VCaP (cell line): ENCODE measurements around the gene PAX6.

Source experiments
- H3K27ac ChIP-seq: fragments of 450-650 bp; 2 replicates; pipeline ENCODE4 v1.5.1; 2017
- CTCF ChIP-seq: fragments of 450-650 bp; conservative IDR thresholded peaks from 2 replicates; pipeline ENCODE4 v1.5.1; 2017; ENCODE audit warnings: mild to moderate bottlenecking, moderate library complexity

Gene PAX6

GRCh38 chr11:31798057-31798553 is 13.0 kb downstream of the PAX6 start:
- H3K27ac ChIP-seq, result no peak overlapping the region

DNA sequence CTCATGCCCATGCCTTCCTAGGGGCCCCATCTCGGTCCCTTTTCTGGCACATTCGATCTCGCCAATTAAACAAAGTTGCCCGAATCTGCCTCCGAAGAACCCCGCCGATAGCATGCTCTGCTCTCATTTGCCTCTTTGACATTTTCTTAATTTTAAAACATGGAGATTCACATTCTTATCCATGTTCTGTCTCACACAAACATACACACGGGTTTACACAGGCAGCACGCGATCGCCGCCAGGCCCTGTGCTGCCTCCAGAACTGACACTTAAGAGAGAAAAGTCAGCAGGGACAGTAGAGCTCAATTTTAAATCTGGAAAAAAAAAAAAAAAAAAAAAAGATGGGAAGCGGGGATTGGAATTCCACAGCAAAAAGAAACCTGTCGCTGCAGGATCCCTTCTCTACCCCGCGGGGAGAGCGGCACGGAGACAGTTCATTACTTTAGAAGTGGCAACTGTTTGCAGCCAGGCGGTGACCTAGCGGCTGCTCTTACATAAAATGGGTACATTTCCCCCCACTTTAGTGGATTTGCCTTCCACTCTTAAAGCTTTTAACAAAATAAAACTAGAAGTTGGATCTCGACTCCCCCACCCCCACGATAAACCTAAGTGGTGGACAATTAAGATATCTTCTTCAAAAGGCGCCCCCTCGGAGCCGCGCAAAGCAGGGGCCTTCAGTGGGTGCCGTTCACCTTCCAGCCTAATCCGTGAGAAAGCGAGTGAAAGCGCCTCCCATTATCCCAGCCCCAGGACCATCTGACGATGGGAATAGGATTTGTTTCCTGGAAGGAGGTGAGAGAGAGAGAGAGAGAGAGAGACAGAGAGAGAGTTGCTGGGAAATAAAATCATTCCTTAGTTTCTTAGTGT is 13.7 kb downstream of the PAX6 start:
- H3K27ac ChIP-seq, result no peak overlapping the region
- TF ChIP-seq CTCF, result no peak

More at GRCh38 chr11:31798057-31798553, 13.0 kb downstream of the PAX6 start:
- TF ChIP-seq CTCF, result no peak

- TF ChIP-seq CTCF, result no peak
- no peak overlapping the region for H3K27ac ChIP-seq
Observed at GRCh38 chr11:31796499-31797189, 14.5 kb downstream of the PAX6 start.

DNA sequence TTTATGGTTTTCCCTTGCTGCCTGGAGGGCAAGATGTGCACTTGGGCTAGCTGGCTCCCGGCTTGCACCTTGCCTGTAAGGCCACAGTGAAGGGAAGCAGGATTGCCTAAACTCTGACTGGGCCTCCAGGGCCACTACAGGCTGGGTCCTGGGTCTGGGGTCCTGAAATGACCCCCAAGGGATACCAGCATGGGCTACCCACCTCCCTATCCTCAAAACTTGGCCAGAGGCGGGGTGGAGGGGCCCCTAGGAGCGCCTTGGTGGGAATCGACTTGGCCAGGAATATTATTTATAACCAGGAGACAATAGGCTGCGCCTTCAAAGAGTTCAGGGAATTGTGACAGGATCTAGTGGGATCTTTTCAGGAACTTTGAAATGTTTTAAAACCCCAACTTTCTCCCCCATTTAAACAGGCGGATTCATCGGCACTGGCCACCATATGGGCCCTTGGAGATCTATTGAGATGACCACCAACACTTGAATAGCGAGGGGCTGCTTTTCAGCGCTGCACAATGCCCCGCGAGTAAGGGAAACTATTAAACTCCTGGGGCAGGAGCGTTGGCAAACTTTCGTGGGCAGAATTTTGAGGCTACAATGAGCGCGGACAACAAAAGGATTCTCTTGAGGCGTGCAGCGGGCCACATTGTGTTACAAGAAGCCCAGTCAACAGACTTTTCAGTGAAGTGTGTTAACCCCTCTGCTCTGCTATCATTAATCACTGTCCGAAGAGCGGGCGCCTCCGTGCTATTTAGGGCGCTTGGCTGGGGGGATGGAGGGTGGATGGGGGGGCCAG is 15.2 kb downstream of the PAX6 start:
- no peak for TF ChIP-seq CTCF
- no peak overlapping the region for H3K27ac ChIP-seq

DNA sequence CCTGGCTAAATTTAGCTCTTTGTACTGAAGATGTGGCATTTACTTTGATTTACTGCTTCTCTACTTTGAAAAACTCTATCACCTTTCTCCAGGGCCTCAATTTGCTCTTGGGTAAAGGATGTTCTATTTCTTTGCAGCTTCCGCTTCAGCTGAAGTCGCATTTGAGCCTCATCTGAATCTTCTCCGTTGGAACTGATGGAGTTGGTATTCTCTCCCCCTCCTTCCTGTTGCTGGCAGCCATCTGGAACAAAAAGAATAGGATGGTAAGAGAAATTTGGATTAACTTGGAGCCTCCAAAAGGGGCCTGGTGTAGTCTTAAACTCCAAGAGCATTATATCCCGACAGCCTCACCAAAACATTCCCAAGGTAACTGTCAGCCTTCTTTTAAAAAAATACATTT is 16.6 kb downstream of the PAX6 start:
- TF ChIP-seq CTCF, result no peak
- no peak overlapping the region for H3K27ac ChIP-seq

DNA sequence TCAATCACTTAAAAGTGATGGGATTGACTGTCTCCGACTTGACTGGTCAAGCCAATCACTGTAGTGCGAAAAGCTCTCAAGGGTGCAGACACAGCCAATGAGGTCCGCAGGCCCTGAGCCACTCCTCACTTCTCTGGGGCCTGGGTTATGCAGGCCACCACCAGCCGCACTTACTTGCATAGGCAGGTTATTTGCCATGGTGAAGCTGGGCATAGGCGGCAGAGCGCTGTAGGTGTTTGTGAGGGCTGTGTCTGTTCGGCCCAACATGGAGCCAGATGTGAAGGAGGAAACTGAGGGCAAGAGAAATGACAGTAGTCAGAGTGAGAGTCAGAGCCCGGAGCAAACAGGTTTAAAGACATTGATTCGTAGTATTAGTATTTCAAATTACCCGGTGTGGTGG is 17.9 kb downstream of the PAX6 start:
- no peak for TF ChIP-seq CTCF

DNA sequence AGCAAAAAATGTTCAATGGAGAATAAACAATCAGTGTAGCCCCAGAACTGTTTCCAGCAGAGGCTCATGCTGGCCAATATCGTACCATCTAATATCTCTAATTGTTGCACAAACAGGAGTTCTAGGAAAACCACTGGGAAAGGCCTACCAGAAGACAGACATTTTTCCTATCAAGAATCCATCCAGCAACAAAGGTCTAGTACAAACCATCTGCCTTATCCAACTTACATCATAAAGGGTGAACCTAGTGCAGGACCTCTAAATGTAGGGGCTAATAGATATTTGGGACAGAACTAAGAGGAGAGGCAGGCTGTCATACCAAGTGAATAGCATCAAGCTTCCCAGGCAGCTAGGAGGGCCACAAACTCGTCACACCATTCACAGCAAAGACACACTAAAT is 18.7 kb downstream of the PAX6 start:
- H3K27ac ChIP-seq, result no peak overlapping the region
- no peak for TF ChIP-seq CTCF

More for the DNA sequence above, 17.9 kb downstream of the PAX6 start:
- H3K27ac ChIP-seq, result no peak overlapping the region
